ENCODE measurements around the gene CEP170.

CEP170 gene

GRCh38 chr1:243275316-243275715, 20.2 kb upstream of the CEP170 start:
- peaks cover 42% of the 10 kb centered on the region for H3K36me3 ChIP-seq (ENCODE audit: insufficient read depth, low read length)
- no peak for ATAC-seq (ENCODE audit: insufficient read depth, low read depth)

GRCh38 chr1:243273945-243274344, 18.9 kb upstream of the CEP170 start:
- Histone ChIP-seq H3K9me3 (ENCODE audit: insufficient read depth, low read length, severe bottlenecking) (no peaks in the 10 kb centered on the region), H3K4me1 (ENCODE audit: insufficient read depth, low read length) (peaks cover under 1% of the 10 kb centered on the region; the same call in 1 of the 2 replicates), H3K4me2 (ENCODE audit: insufficient read depth, low read length) (no peak overlapping the region), H4K20me1 (ENCODE audit: insufficient read depth, low read length) (no peaks in the 10 kb centered on the region), H3K79me2 (ENCODE audit: insufficient read depth, low read length) (0 out of 2 replicates have a peak, but pooled peaks cover 1% of the 10 kb centered on the region), H2AFZ (ENCODE audit: low read depth, low read length) (no peak overlapping the region), H3K27me3 (ENCODE audit: insufficient read depth, low read length, poor library complexity) (no peaks in the 10 kb centered on the region), H3K4me3 (ENCODE audit: low read depth in 1 of 2, low read length in 2 of 2) (no peak overlapping the region), H3K9ac (ENCODE audit: low read depth, low read length) (no peak overlapping the region), H3K36me3 (ENCODE audit: insufficient read depth, low read length) (peaks cover 47% of the 10 kb centered on the region), H3K27ac (ENCODE audit: low read length) (no peak overlapping the region)
- TF ChIP-seq EZH2 (IDR thresholded peaks at IDR 0.05; ENCODE audit: borderline replicate concordance, low read depth, low read length, severe bottlenecking) (no peak), CTCF (IDR thresholded peaks at IDR 0.05; ENCODE audit: borderline replicate concordance, extremely low read depth, low read length, poor library complexity, severe bottlenecking) (no peak)
- no peak for DNase-seq
- no peak for ATAC-seq (ENCODE audit: insufficient read depth, low read depth)

More at GRCh38 chr1:243275316-243275715, 20.2 kb upstream of the CEP170 start:
- Histone ChIP-seq H3K9me3 (ENCODE audit: insufficient read depth, low read length, severe bottlenecking) (no peaks in the 10 kb centered on the region), H3K4me2 (ENCODE audit: insufficient read depth, low read length) (no peak overlapping the region), H3K27me3 (ENCODE audit: insufficient read depth, low read length, poor library complexity) (no peaks in the 10 kb centered on the region), H2AFZ (ENCODE audit: low read depth, low read length) (no peak overlapping the region), H3K79me2 (ENCODE audit: insufficient read depth, low read length) (no peaks in the 10 kb centered on the region), H4K20me1 (ENCODE audit: insufficient read depth, low read length) (no peaks in the 10 kb centered on the region), H3K27ac (ENCODE audit: low read length) (no peak overlapping the region), H3K4me1 (ENCODE audit: insufficient read depth, low read length) (no peaks in the 10 kb centered on the region), H3K4me3 (ENCODE audit: low read depth in 1 of 2, low read length in 2 of 2) (no peak overlapping the region), H3K9ac (ENCODE audit: low read depth, low read length) (no peak overlapping the region)
- DNase-seq: no peak
- TF ChIP-seq EZH2 (IDR thresholded peaks at IDR 0.05; ENCODE audit: borderline replicate concordance, low read depth, low read length, severe bottlenecking) (no peak), CTCF (IDR thresholded peaks at IDR 0.05; ENCODE audit: borderline replicate concordance, extremely low read depth, low read length, poor library complexity, severe bottlenecking) (no peak)

GRCh38 chr1:243273506-243273905, 18.4 kb upstream of the CEP170 start:
- TF ChIP-seq CTCF (IDR thresholded peaks at IDR 0.05; ENCODE audit: borderline replicate concordance, extremely low read depth, low read length, poor library complexity, severe bottlenecking): no peak
- no peak for TF ChIP-seq EZH2 (IDR thresholded peaks at IDR 0.05; ENCODE audit: borderline replicate concordance, low read depth, low read length, severe bottlenecking)
- ATAC-seq (ENCODE audit: insufficient read depth, low read depth): no peak
- no peak for DNase-seq
- Histone ChIP-seq H3K4me2 (ENCODE audit: insufficient read depth, low read length) (no peak overlapping the region), H3K9me3 (ENCODE audit: insufficient read depth, low read length, severe bottlenecking) (no peaks in the 10 kb centered on the region), H3K36me3 (ENCODE audit: insufficient read depth, low read length) (peaks cover 47% of the 10 kb centered on the region), H3K4me1 (ENCODE audit: insufficient read depth, low read length) (peaks cover 2% of the 10 kb centered on the region; the same call in 1 of the 2 replicates), H3K27ac (ENCODE audit: low read length) (no peak overlapping the region), H2AFZ (ENCODE audit: low read depth, low read length) (no peak overlapping the region), H3K79me2 (ENCODE audit: insufficient read depth, low read length) (0 out of 2 replicates have a peak, but pooled peaks cover 2% of the 10 kb centered on the region), H3K9ac (ENCODE audit: low read depth, low read length) (no peak overlapping the region), H4K20me1 (ENCODE audit: insufficient read depth, low read length) (no peaks in the 10 kb centered on the region), H3K27me3 (ENCODE audit: insufficient read depth, low read length, poor library complexity) (no peaks in the 10 kb centered on the region), H3K4me3 (ENCODE audit: low read depth in 1 of 2, low read length in 2 of 2) (no peak overlapping the region)
